RWPE2 (cell line): ENCODE results near the gene CDX2.
"Not testable (repeated sequence)": the region's sequence is repeated elsewhere in the genome, so short reads cannot be mapped to it uniquely, and the experiment has no call there.

Source experiments
- ATAC-seq: fragments of 200-7000 bp; cut with Tn5 transposase; 3 replicates; pipeline ENCODE4 v1.9.1; 2021; ENCODE audit warnings: low read depth
- DNase-seq: peaks from one replicate; pipeline ENCODE4 v3.0.0-alpha.2; 2020; ENCODE audit warnings: low spot score
- H3K27ac ChIP-seq: fragments of 450-650 bp; 2 replicates; pipeline ENCODE4 v1.5.1; 2017; ENCODE audit warnings: mild to moderate bottlenecking; ENCODE audit not compliant: poor library complexity, severe bottlenecking
- H3K27me3 ChIP-seq: fragments of 250-450 bp; sonication (Bioruptor Pico); 2 replicates; pipeline ENCODE4 v1.5.1; 2021; ENCODE audit warnings: mild to moderate bottlenecking, moderate library complexity; ENCODE audit not compliant: insufficient read depth, poor library complexity, severe bottlenecking
- H3K36me3 ChIP-seq: fragments of 250-450 bp; sonication (Bioruptor Pico); 2 replicates; pipeline ENCODE4 v1.5.1; 2020; ENCODE audit warnings: low read depth, mild to moderate bottlenecking, moderate library complexity
- H3K4me1 ChIP-seq: fragments of 250-450 bp; sonication (Bioruptor Pico); 2 replicates; pipeline ENCODE4 v1.5.1; 2021; ENCODE audit warnings: mild to moderate bottlenecking, moderate library complexity; ENCODE audit not compliant: insufficient read depth, poor library complexity, severe bottlenecking
- H3K4me3 ChIP-seq: fragments of 250-450 bp; sonication (Bioruptor Pico); 2 replicates; pipeline ENCODE4 v1.5.1; 2021; ENCODE audit warnings: mild to moderate bottlenecking, moderate library complexity; ENCODE audit not compliant: severe bottlenecking
- H3K9me3 ChIP-seq: fragments of 250-450 bp; sonication (Bioruptor Pico); 2 replicates; pipeline ENCODE4 v1.5.1; 2021; ENCODE audit warnings: mild to moderate bottlenecking, moderate library complexity; ENCODE audit not compliant: severe bottlenecking
- CTCF ChIP-seq: fragments of 450-650 bp; IDR thresholded peaks from one replicate; pipeline ENCODE4 v1.5.1; 2017; ENCODE audit warnings: mild to moderate bottlenecking, moderate library complexity; ENCODE audit not compliant: poor library complexity, severe bottlenecking

CDX2 gene

DNA sequence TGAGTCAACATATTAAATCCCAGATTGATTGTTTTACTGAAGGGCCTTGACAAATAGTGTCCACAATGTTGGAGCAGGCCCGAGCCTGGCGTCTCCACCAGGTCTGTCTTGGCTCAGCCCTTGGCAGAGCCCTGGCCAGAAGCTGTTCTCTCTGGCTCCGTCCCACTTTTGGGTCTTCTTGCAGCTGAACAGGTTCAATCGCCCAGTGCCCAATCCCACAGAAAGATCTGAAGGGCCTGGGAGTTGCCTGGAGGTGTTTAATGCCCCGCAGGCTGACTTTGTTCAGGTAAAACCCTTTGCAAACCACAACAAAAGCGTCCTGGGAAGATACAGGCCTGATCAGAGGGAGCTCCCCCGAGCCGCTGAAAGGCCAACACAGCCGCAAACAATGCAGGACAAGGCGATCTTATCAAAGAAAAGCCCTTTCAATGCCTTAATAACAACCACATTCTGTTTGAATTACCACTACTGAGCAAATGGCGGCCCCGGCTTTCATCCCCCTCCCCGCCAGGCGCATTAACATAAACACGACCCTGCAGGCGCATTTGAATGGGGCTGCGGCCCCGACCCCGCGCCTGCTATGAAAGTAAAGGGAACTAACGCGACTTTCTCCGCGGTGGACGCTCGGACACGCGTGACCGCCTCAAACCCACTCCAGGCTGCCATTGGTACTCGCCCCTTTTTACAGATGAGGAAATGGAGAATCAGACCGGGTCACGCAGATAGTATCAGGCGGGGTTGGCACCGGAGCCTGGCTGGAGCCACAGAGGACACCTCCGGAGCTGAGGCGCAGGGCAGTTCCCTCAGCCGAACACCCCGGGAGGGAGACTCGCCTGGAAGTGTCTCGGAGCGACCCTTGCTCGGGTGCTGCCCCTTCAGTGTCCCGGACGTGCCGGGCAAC, 3.1 kb downstream of the CDX2 start:
- DNase-seq (no peak), ATAC-seq (no peak)
- Histone ChIP-seq H3K27me3 (peaks cover 92% of the 10 kb centered on the region), H3K36me3 (no peaks in the 10 kb centered on the region), H3K4me1 (no peaks in the 10 kb centered on the region), H3K4me3 (no peak overlapping the region), H3K27ac (no peak overlapping the region), H3K9me3 (no peaks in the 10 kb centered on the region)
- TF ChIP-seq CTCF: no peak

- Histone ChIP-seq H3K27ac (no peak overlapping the region), H3K27me3 (peaks cover 92% of the 10 kb centered on the region)
Measured at GRCh38 chr13:27965343-27965739, 3.8 kb downstream of the CDX2 start.

GRCh38 chr13:27964741-27965323, 4.3 kb downstream of the CDX2 start:
- TF ChIP-seq CTCF: no peak
- Histone ChIP-seq H3K9me3 (no peaks in the 10 kb centered on the region), H3K27me3 (peaks cover 92% of the 10 kb centered on the region), H3K4me1 (no peaks in the 10 kb centered on the region), H3K36me3 (no peaks in the 10 kb centered on the region), H3K4me3 (no peak overlapping the region), H3K27ac (no peak overlapping the region)
- ATAC-seq (no peak), DNase-seq (no peak)

More at GRCh38 chr13:27965343-27965739, 3.8 kb downstream of the CDX2 start:
- no peak for TF ChIP-seq CTCF
- no peak for ATAC-seq
- no peak for DNase-seq
- H3K36me3 ChIP-seq: no peaks in the 10 kb centered on the region
- no peaks in the 10 kb centered on the region for H3K4me1 ChIP-seq
- no peak overlapping the region for H3K4me3 ChIP-seq
- H3K9me3 ChIP-seq: no peaks in the 10 kb centered on the region

GRCh38 chr13:27964206-27964605, 4.9 kb downstream of the CDX2 start:
- H3K9me3 ChIP-seq, ATAC-seq: not testable (repeated sequence)

DNA sequence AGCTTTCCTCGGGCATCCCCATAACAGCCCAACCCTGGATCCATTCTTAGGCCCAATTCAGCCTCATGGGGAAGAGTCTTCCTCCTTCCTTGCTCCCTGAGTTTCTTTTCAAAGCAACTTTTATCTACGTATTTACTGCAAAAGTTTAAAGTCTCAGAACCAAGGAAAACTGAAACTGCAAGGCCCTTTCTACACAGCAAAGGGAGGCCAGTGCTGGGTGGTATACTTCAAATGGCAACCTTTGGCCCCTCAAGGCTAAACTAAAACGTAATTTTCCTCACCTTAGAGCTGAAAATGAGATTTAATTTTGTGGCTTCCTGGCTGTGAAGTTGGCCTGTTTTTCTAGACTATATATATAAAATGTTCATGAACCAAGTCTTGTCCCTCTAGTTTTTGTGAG, 5.6 kb downstream of the CDX2 start:
- H3K27me3 ChIP-seq: peaks cover 92% of the 10 kb centered on the region
- H3K4me1 ChIP-seq: no peaks in the 10 kb centered on the region
- no peak for DNase-seq

More at GRCh38 chr13:27964206-27964605, 4.9 kb downstream of the CDX2 start:
- DNase-seq, H3K36me3 ChIP-seq, H3K27ac ChIP-seq, H3K4me1 ChIP-seq, H3K4me3 ChIP-seq: not testable (repeated sequence)
- H3K27me3 ChIP-seq: peaks cover 92% of the 10 kb centered on the region

More for the DNA sequence above, 5.6 kb downstream of the CDX2 start:
- no peak overlapping the region for H3K4me3 ChIP-seq
- TF ChIP-seq CTCF: no peak
- no peak overlapping the region for H3K27ac ChIP-seq
- no peaks in the 10 kb centered on the region for H3K9me3 ChIP-seq
- no peaks in the 10 kb centered on the region for H3K36me3 ChIP-seq
- no peak for ATAC-seq
